H9 (cell line): Measurements from ENCODE around the gene PCDH10. TPM values are rescaled to one million over a fixed set of nuclear protein-coding genes. Genes with fewer than 3 reads are reported as not detected.
A peak's percentile ranks its signal among the peaks of the same experiment; 100 is the strongest.

Source experiments
- DNase-seq: peaks from one replicate; pipeline ENCODE4 v3.0.0-alpha.2; 2017
- H2AFZ ChIP-seq: one replicate; pipeline ENCODE4 v1.6.1; 2013; ENCODE audit warnings: mild to moderate bottlenecking, low read length, control low read depth, moderate library complexity
- H2AK5ac ChIP-seq: 2 replicates; pipeline ENCODE4 v1.6.1; 2013; ENCODE audit warnings: low read length, control low read depth, mixed read lengths; ENCODE audit not compliant: insufficient read length
- H2BK120ac ChIP-seq: one replicate; pipeline ENCODE4 v1.6.1; 2013; ENCODE audit warnings: low read depth, mild to moderate bottlenecking, low read length, control low read depth, inconsistent platforms; ENCODE audit not compliant: poor library complexity, severe bottlenecking
- H2BK12ac ChIP-seq: 2 replicates; pipeline ENCODE4 v1.6.1; 2013; ENCODE audit warnings: low read length, control low read depth, mixed read lengths, low read depth; ENCODE audit not compliant: insufficient read length
- H2BK15ac ChIP-seq: 2 replicates; pipeline ENCODE4 v1.6.1; 2013; ENCODE audit warnings: low read depth, low read length, control low read depth
- H2BK20ac ChIP-seq: one replicate; pipeline ENCODE4 v1.6.1; 2013; ENCODE audit warnings: low read depth, mild to moderate bottlenecking, low read length, control low read depth, inconsistent platforms; ENCODE audit not compliant: poor library complexity, severe bottlenecking
- H2BK5ac ChIP-seq: 2 replicates; pipeline ENCODE4 v1.6.1; 2013; ENCODE audit warnings: low read length, control low read depth, mixed read lengths; ENCODE audit not compliant: insufficient read length
- H3K14ac ChIP-seq: 2 replicates; pipeline ENCODE4 v1.6.1; 2013; ENCODE audit warnings: low read length, control low read depth; ENCODE audit not compliant: insufficient read depth
- H3K18ac ChIP-seq: 2 replicates; pipeline ENCODE4 v1.6.1; 2013; ENCODE audit warnings: low read depth, mild to moderate bottlenecking, mixed read lengths, low read length, control low read depth; ENCODE audit not compliant: insufficient read length
- H3K23ac ChIP-seq: 2 replicates; pipeline ENCODE4 v1.6.1; 2013; ENCODE audit warnings: low read length, control low read depth, mixed read lengths, low read depth; ENCODE audit not compliant: insufficient read length
- H3K23me2 ChIP-seq: 2 replicates; pipeline ENCODE4 v1.6.1; 2013; ENCODE audit warnings: low read depth, mild to moderate bottlenecking, mixed read lengths, low read length, control low read depth; ENCODE audit not compliant: insufficient read length, poor library complexity, severe bottlenecking
- H3K27ac ChIP-seq: 2 replicates; pipeline ENCODE4 v1.5.1; 2013; ENCODE audit warnings: low read length, control low read depth, mixed read lengths, low read depth; ENCODE audit not compliant: insufficient read length
- H3K27me3 ChIP-seq: 2 replicates; pipeline ENCODE4 v1.6.1; 2013; ENCODE audit warnings: low read length, control low read depth, inconsistent platforms; ENCODE audit not compliant: insufficient read depth
- H3K4ac ChIP-seq: 2 replicates; pipeline ENCODE4 v1.6.1; 2013; ENCODE audit warnings: low read depth, mild to moderate bottlenecking, control low read depth, inconsistent platforms, low read length, moderate library complexity
- H3K4me1 ChIP-seq: 2 replicates; pipeline ENCODE4 v1.6.1; 2013; ENCODE audit warnings: low read length, control low read depth, inconsistent platforms; ENCODE audit not compliant: insufficient read depth
- H3K4me2 ChIP-seq: 2 replicates; pipeline ENCODE4 v1.6.1; 2013; ENCODE audit warnings: low read length, control low read depth, mixed read lengths; ENCODE audit not compliant: insufficient read length, insufficient read depth
- H3K56ac ChIP-seq: 2 replicates; pipeline ENCODE4 v1.6.1; 2013; ENCODE audit warnings: low read depth, mild to moderate bottlenecking, mixed read lengths, low read length, control low read depth; ENCODE audit not compliant: insufficient read length
- H3K79me1 ChIP-seq: 2 replicates; pipeline ENCODE4 v1.6.1; 2013; ENCODE audit warnings: low read depth, mild to moderate bottlenecking, moderate library complexity, low read length, control low read depth, inconsistent platforms; ENCODE audit not compliant: insufficient read depth, poor library complexity, severe bottlenecking
- H3K79me2 ChIP-seq: 2 replicates; pipeline ENCODE4 v1.6.1; 2013; ENCODE audit warnings: low read length, control low read depth, inconsistent platforms; ENCODE audit not compliant: insufficient read depth
- H3K9ac ChIP-seq: 2 replicates; pipeline ENCODE4 v1.6.1; 2013; ENCODE audit warnings: low read length, control low read depth, mixed read lengths; ENCODE audit not compliant: insufficient read length; ENCODE audit errors: extremely low read depth
- H3K9me3 ChIP-seq: one replicate; pipeline ENCODE4 v1.6.1; 2013; ENCODE audit warnings: low read depth, low read length, inconsistent platforms; ENCODE audit not compliant: control insufficient read depth
- H3T11ph ChIP-seq: one replicate; pipeline ENCODE4 v1.6.1; 2013; ENCODE audit warnings: mild to moderate bottlenecking, low read length, control low read depth, inconsistent platforms
- H4K20me1 ChIP-seq: one replicate; pipeline ENCODE4 v1.6.1; 2013; ENCODE audit not compliant: control insufficient read depth, insufficient read length, insufficient read depth
- H4K5ac ChIP-seq: 2 replicates; pipeline ENCODE4 v1.6.1; 2013; ENCODE audit warnings: low read depth, mild to moderate bottlenecking, mixed read lengths, low read length, control low read depth; ENCODE audit not compliant: insufficient read length
- H4K8ac ChIP-seq: replicated peaks from 2 replicates; pipeline ENCODE4 v1.6.1; 2013; ENCODE audit warnings: low read length, control low read depth, mixed read lengths, low read depth; ENCODE audit not compliant: insufficient read length
- H4K91ac ChIP-seq: 2 replicates; pipeline ENCODE4 v1.6.1; 2013; ENCODE audit warnings: low read depth, mild to moderate bottlenecking, moderate library complexity, mixed read lengths, low read length, control low read depth; ENCODE audit not compliant: insufficient read length
- H3K27ac Mint-ChIP-seq, 3 experiments: 2 replicates in 2 of 3; 3 replicates in 1 of 3; pipeline ENCODE4 v1.8.0; 2020 to 2021; ENCODE audit warnings: mixed read lengths in 3 of 3, mild to moderate bottlenecking in 1 of 3, moderate library complexity in 1 of 3
- H3K27me3 Mint-ChIP-seq: 2 replicates; pipeline ENCODE4 v1.8.0; 2021; ENCODE audit warnings: low read depth, mild to moderate bottlenecking, moderate library complexity, mixed read lengths
- H3K36me3 Mint-ChIP-seq, 3 experiments: 2 replicates in 2 of 3; 3 replicates in 1 of 3; pipeline ENCODE4 v1.8.0; 2020 to 2021; ENCODE audit warnings: low read depth in 3 of 3, mixed read lengths in 3 of 3; ENCODE audit not compliant: insufficient read depth in 1 of 3
- H3K4me1 Mint-ChIP-seq, 2 experiments: 2 replicates each; pipeline ENCODE4 v1.8.0; 2020; ENCODE audit warnings: mixed read lengths in 2 of 2
- H3K4me3 Mint-ChIP-seq, 2 experiments: 2 replicates in 1 of 2; 3 replicates in 1 of 2; pipeline ENCODE4 v1.8.0; 2020 to 2021; ENCODE audit warnings: mild to moderate bottlenecking in 2 of 2, mixed read lengths in 2 of 2, moderate library complexity in 1 of 2
- H3K9me3 Mint-ChIP-seq, 2 experiments: 2 replicates in 1 of 2; 3 replicates in 1 of 2; pipeline ENCODE4 v1.8.0; 2020; ENCODE audit warnings: mild to moderate bottlenecking in 2 of 2, mixed read lengths in 2 of 2, moderate library complexity in 1 of 2
- CTCF ChIP-seq: fragments of 200-600 bp; sonication (generic); conservative IDR thresholded peaks from 3 replicates; pipeline ENCODE4 v1.8.0; 2021; ENCODE audit warnings: antibody characterized with exemption, mild to moderate bottlenecking
- WGBS: extraction: QIAGEN DNeasy Blood & Tissue Kit; methylation state at CpG from one replicate; pipeline ENCODE4 v1.1.7; 2013; ENCODE audit warnings: missing lambda C conversion rate, low lambda C conversion rate, mixed read lengths; ENCODE audit not compliant: insufficient read length; ENCODE audit errors: extremely low coverage; 5-methylcytosine and 5-hydroxymethylcytosine counted together
- total RNA-seq: library from RNA; stranded (reverse); gene quantifications from 2 replicates; pipeline ENCODE4 v1.2.1, GENCODE V29; 2021

Gene PCDH10
- total RNA-seq, 1 experiment from 2014 or later = 8.1 TPM

GRCh38 chr4:133151341-133151690, 2.2 kb downstream of the PCDH10 start:
- no peak overlapping the region for H3K4ac ChIP-seq
- no peaks in the 10 kb centered on the region for H3K79me1 ChIP-seq
- H3K23ac ChIP-seq = no peak overlapping the region
- no peaks in the 10 kb centered on the region for H3K4me1 ChIP-seq
- H3K36me3 Mint-ChIP-seq = peaks cover 0 to 6% (median 0%) of the 10 kb centered on the region in 3 experiments; a peak in 3 of 7 replicates
- H3K27me3 ChIP-seq = peaks cover 38% of the 10 kb centered on the region; the same call in 1 of the 2 replicates
- H3K23me2 ChIP-seq = peaks cover 64% of the 10 kb centered on the region
- H3K9ac ChIP-seq = no peak overlapping the region
- no peak overlapping the region for H2BK12ac ChIP-seq
- peaks cover 0 to 6% of the 10 kb centered on the region in 2 experiments; a peak in 3 of 5 replicates for H3K9me3 Mint-ChIP-seq
- H2BK15ac ChIP-seq = no peak overlapping the region
- no peak overlapping the region for H2BK5ac ChIP-seq
- no peak overlapping the region for H3K14ac ChIP-seq
- H3K27ac ChIP-seq = no peak overlapping the region
- no peaks in the 10 kb centered on the region for H3K9me3 ChIP-seq
- H4K5ac ChIP-seq = no peak overlapping the region
- TF ChIP-seq CTCF = no peak
- H3K4me3 Mint-ChIP-seq = peak overlapping the region; percentile 82 to 92
- H3K27ac Mint-ChIP-seq = no peak overlapping the region
- H4K8ac ChIP-seq = no peak overlapping the region
- no peak overlapping the region for H3K18ac ChIP-seq
- H3K4me2 ChIP-seq = peak overlapping the region; percentile 98
- no peaks in the 10 kb centered on the region for H3K79me2 ChIP-seq
- H3K27me3 Mint-ChIP-seq = peaks cover 74% of the 10 kb centered on the region
- no peak for DNase-seq
- no peak overlapping the region for H2AK5ac ChIP-seq
- no peak overlapping the region for H3T11ph ChIP-seq
- no peak overlapping the region for H3K56ac ChIP-seq
- no peak overlapping the region for H2BK120ac ChIP-seq
- H3K4me1 Mint-ChIP-seq = peaks cover 57 to 59% of the 10 kb centered on the region in 2 experiments
- H2AFZ ChIP-seq = no peak overlapping the region
- WGBS = no CpG with 5 or more reads among the region's 31 CpGs
- H4K91ac ChIP-seq = no peak overlapping the region
- peaks cover 2% of the 10 kb centered on the region for H4K20me1 ChIP-seq
- no peak overlapping the region for H2BK20ac ChIP-seq
